Osteoblast (primary cell): ENCODE results near the gene SLC8A2. TPM values are rescaled to one million over a fixed set of nuclear protein-coding genes. Genes with fewer than 3 reads are reported as not detected.

Experiments used
- DNase-seq: peaks from one replicate; pipeline ENCODE4 v3.0.0; 2011; ENCODE audit warnings: low spot score, mixed read lengths; ENCODE audit not compliant: insufficient read length; ENCODE audit errors: missing footprints
- H2AFZ ChIP-seq: 2 replicates; pipeline ENCODE4 v1.6.0; 2011; ENCODE audit warnings: mild to moderate bottlenecking, low read length
- H3K27ac ChIP-seq: 2 replicates; pipeline ENCODE4 v1.5.1; 2011; ENCODE audit warnings: mild to moderate bottlenecking, low read depth, low read length, moderate library complexity
- H3K27me3 ChIP-seq: 2 replicates; pipeline ENCODE4 v1.6.0; 2012; ENCODE audit warnings: mild to moderate bottlenecking, control low read depth, inconsistent platforms, low read length, moderate library complexity; ENCODE audit not compliant: insufficient read depth
- H3K36me3 ChIP-seq: 2 replicates; pipeline ENCODE4 v1.5.1; 2011; ENCODE audit warnings: mild to moderate bottlenecking, low read length, control low read depth, moderate library complexity; ENCODE audit not compliant: insufficient read depth
- H3K4me1 ChIP-seq: 2 replicates; pipeline ENCODE4 v1.5.1; 2011; ENCODE audit warnings: mild to moderate bottlenecking, low read length, control low read depth, moderate library complexity; ENCODE audit not compliant: insufficient read depth
- H3K4me2 ChIP-seq: 2 replicates; pipeline ENCODE4 v1.6.0; 2011; ENCODE audit warnings: mild to moderate bottlenecking, low read length; ENCODE audit not compliant: insufficient read depth
- H3K4me3 ChIP-seq: fragments of 200-600 bp; sonication (generic); 3 replicates; pipeline ENCODE4 v1.5.1; 2012; ENCODE audit warnings: mild to moderate bottlenecking, low read length, inconsistent platforms; ENCODE audit not compliant: insufficient read depth
- H3K79me2 ChIP-seq: 2 replicates; pipeline ENCODE4 v1.6.0; 2012; ENCODE audit warnings: mild to moderate bottlenecking, low read length, control low read depth, inconsistent platforms; ENCODE audit not compliant: insufficient read depth
- H3K9me3 ChIP-seq: 2 replicates; pipeline ENCODE4 v1.5.1; 2011; ENCODE audit warnings: low read depth, low read length, control low read depth
- H4K20me1 ChIP-seq: 2 replicates; pipeline ENCODE4 v1.6.0; 2012; ENCODE audit warnings: mild to moderate bottlenecking, low read length, control low read depth; ENCODE audit not compliant: insufficient read depth
- total RNA-seq: library from RNA; depleted of rRNA; stranded (reverse); fragments of >200 nt; gene quantifications from 2 replicates; pipeline ENCODE4 v1.2.3, GENCODE V29; 2012
- TF ChIP-seq, protein P1 (sequence below): IDR thresholded peaks from 2 replicates; pipeline ENCODE4 v1.5.1; 2011; ENCODE audit warnings: mild to moderate bottlenecking, low read depth, low read length, moderate library complexity; ENCODE audit errors: extremely low read depth

The SLC8A2 gene
- total RNA-seq, 1 donor: 0.36 TPM

DNA sequence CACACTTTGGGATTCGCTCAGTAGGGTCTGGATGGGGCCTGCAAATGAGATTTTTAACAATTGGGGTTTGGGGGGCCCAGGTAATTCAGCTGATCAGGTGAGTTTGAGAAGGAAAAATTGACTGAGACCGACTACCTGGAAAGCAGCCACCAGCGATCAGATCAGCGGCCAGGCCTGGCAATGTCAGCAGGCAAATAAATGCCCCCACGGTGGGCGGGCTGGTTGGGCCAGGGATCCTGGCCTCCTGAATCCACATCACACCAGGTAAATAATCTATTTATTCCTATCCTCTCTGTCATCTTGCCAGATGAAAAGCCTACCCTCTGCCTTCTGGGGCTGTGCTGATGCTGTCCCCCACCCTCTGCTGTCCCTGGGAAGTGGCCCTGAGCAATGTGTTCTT is 33.8 kb upstream of the SLC8A2 start:
- no peak overlapping the region for H2AFZ ChIP-seq
- no peak overlapping the region for H3K4me2 ChIP-seq
- H3K79me2 ChIP-seq: peaks cover 91% of the 10 kb centered on the region
- H3K27ac ChIP-seq: no peak overlapping the region
- no peaks in the 10 kb centered on the region for H3K9me3 ChIP-seq
- H3K4me1 ChIP-seq: peaks cover 19% of the 10 kb centered on the region
- TF ChIP-seq, protein P1, sequence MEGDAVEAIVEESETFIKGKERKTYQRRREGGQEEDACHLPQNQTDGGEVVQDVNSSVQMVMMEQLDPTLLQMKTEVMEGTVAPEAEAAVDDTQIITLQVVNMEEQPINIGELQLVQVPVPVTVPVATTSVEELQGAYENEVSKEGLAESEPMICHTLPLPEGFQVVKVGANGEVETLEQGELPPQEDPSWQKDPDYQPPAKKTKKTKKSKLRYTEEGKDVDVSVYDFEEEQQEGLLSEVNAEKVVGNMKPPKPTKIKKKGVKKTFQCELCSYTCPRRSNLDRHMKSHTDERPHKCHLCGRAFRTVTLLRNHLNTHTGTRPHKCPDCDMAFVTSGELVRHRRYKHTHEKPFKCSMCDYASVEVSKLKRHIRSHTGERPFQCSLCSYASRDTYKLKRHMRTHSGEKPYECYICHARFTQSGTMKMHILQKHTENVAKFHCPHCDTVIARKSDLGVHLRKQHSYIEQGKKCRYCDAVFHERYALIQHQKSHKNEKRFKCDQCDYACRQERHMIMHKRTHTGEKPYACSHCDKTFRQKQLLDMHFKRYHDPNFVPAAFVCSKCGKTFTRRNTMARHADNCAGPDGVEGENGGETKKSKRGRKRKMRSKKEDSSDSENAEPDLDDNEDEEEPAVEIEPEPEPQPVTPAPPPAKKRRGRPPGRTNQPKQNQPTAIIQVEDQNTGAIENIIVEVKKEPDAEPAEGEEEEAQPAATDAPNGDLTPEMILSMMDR: no peak
- no peak overlapping the region for H3K4me3 ChIP-seq
- peaks cover 68% of the 10 kb centered on the region for H4K20me1 ChIP-seq
- peaks cover 34% of the 10 kb centered on the region for H3K36me3 ChIP-seq
- no peaks in the 10 kb centered on the region for H3K27me3 ChIP-seq
- DNase-seq: peak; percentile 62

DNA sequence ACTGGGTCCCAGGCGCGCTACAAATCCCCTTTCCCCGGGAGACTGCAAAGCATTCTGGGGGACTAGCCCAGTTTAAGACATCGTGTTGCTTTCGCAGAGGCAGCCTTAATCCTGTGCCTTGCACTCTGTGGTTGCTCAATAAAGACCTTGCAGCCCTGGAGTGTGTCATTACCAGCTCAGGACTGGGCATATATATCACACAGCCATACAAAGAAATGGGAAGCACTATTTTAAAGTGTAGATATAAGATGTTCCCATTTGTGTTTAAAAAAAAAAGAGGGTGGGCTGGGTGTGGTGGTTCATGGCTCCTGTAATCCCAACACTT is 32.1 kb upstream of the SLC8A2 start:
- H3K4me3 ChIP-seq: no peak overlapping the region
- no peaks in the 10 kb centered on the region for H3K9me3 ChIP-seq
- peaks cover 6% of the 10 kb centered on the region for H3K4me1 ChIP-seq
- TF ChIP-seq, protein P1: no peak
- H3K79me2 ChIP-seq: peaks cover 90% of the 10 kb centered on the region
- peaks cover 63% of the 10 kb centered on the region for H4K20me1 ChIP-seq
- no peaks in the 10 kb centered on the region for H3K27me3 ChIP-seq
- H2AFZ ChIP-seq: no peak overlapping the region
- peak; percentile 54 for DNase-seq
- no peak overlapping the region for H3K4me2 ChIP-seq
- H3K36me3 ChIP-seq: peaks cover 48% of the 10 kb centered on the region
- H3K27ac ChIP-seq: no peak overlapping the region

DNA sequence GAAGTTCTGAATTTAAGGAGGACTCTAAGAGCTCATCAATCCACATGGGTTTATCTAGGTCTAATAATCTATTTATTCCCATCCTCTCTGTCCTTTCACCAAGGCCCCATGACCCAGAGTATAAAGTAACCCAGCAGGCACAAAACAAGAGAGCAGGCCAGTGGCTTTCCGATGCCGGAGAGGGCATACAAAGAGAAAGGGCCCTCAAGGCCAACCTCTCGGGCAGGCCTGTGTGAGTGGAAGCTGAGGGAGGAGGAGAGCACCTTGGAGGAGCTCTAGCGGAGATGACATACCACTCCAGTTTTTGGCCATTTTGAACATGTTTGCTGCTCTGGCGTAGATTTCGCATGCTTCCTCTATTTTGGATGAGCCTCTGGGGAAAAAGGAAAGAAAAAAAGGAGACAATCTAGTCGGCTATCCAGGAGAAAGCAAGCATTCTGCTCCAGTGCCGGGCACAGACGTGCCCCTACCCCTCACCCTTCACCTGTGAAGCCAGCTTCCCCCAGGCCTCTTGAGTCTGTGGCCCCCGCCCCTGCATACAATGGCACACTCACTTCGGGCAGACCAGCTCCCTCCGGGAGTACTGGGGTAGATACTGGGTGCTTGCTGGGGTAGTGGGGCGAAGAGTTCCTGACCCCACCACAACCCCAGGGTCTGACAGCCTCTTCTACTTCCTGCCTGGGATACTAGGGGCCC is 31.6 kb upstream of the SLC8A2 start:
- H3K4me1 ChIP-seq: peaks cover 6% of the 10 kb centered on the region
- no peaks in the 10 kb centered on the region for H3K27me3 ChIP-seq
- H3K4me3 ChIP-seq: no peak overlapping the region
- peaks cover 61% of the 10 kb centered on the region for H4K20me1 ChIP-seq
- TF ChIP-seq, protein P1: no peak
- peaks cover 53% of the 10 kb centered on the region for H3K36me3 ChIP-seq
- peaks cover 90% of the 10 kb centered on the region for H3K79me2 ChIP-seq
- no peaks in the 10 kb centered on the region for H3K9me3 ChIP-seq
- no peak overlapping the region for H2AFZ ChIP-seq
- H3K4me2 ChIP-seq: no peak overlapping the region
- H3K27ac ChIP-seq: no peak overlapping the region
- DNase-seq: peak; percentile 71

DNA sequence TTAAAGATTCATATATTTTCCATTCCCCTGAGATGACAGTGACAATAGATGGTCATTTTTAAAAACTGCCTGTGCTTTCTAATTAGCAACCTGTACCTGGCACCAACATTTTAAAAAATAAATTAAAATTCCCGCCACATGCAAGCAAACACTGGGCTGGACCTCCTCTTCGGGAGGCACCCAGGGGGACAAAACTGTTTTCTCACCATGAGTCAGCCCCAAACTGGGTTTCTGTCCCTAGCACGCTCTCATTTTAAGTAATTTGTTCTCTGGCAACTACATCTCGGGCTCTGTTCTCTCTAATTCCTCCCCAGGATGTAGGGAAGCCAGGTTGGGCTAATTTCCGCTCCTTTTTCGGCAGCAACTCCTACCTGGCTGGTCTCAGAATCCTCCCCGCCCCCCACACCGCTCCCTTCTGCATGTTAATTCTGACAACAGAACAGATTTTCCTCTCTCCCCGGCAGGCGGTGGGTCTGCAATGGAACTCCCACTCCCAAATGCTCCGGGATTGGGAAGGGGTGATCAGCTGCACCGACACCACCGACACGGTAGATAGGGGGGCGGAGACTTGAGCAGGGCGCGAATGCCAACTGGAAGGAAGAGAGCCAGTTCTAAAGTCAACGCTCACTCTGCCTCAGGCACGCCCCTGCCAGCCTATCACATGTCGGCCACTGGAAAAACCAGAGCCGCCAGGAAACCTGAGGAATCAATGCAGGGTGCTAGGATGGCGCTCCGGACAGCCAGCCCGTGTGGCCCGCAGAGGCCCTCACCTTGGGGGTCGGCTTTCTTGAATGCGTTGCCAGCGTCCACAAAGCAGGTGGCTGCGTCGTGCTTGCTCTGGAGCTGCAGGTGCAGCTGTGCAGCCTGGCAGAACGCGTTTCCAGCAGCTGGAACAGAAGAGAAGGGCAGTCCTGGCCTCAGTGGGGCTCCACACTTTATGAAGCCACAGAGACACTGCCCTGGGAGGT is 28.5 kb upstream of the SLC8A2 start:
- Histone ChIP-seq H4K20me1 (peaks cover 43% of the 10 kb centered on the region), H3K36me3 (peaks cover 65% of the 10 kb centered on the region), H3K4me3 (no peak overlapping the region), H3K4me2 (no peak overlapping the region), H3K27ac (no peak overlapping the region), H3K9me3 (no peaks in the 10 kb centered on the region), H3K27me3 (no peaks in the 10 kb centered on the region), H2AFZ (no peak overlapping the region), H3K79me2 (peaks cover 85% of the 10 kb centered on the region), H3K4me1 (peaks cover 6% of the 10 kb centered on the region)
- TF ChIP-seq, protein P1: no peak
- peak; percentile 67 for DNase-seq
